ENCODE results near the gene TPM3.
"Not testable (repeated sequence)": the region's sequence is repeated elsewhere in the genome, so short reads cannot be mapped to it uniquely, and the experiment has no call there.

TPM3 gene

GRCh38 chr1:154191990-154192461 is at the start of gene TPM3:
TSS of gene TPM3 (minus strand) at chr1:154192100. CDS start at chr1:154192018, 82 bp downstream.
- DNase-seq (ENCODE audit: low read depth) = peak; percentile 6

- no peak for DNase-seq (ENCODE audit: low read depth)
These were observed 48.5 kb upstream of the TPM3 start for GRCh38 chr1:154240294-154240833.

- no peak for DNase-seq (ENCODE audit: low read depth)
These were observed 47.6 kb upstream of the TPM3 start for GRCh38 chr1:154239491-154239890.

GRCh38 chr1:154237880-154238506 is 46.1 kb upstream of the TPM3 start:
- DNase-seq (ENCODE audit: low read depth) = no peak

GRCh38 chr1:154237435-154237834 is 45.5 kb upstream of the TPM3 start:
- DNase-seq (ENCODE audit: low read depth) = no peak

- DNase-seq (ENCODE audit: low read depth) = no peak
These were observed 45.0 kb upstream of the TPM3 start for GRCh38 chr1:154236855-154237254.

- not testable (repeated sequence) for DNase-seq (ENCODE audit: low read depth)
These were observed 41.2 kb upstream of the TPM3 start for GRCh38 chr1:154233127-154233526.

- not testable (repeated sequence) for DNase-seq (ENCODE audit: low read depth)
These were observed 39.2 kb upstream of the TPM3 start for GRCh38 chr1:154231112-154231511.

GRCh38 chr1:154225370-154225769 is 33.5 kb upstream of the TPM3 start:
- no peak for DNase-seq (ENCODE audit: low read depth)

GRCh38 chr1:154223621-154224020 is 31.7 kb upstream of the TPM3 start:
- DNase-seq (ENCODE audit: low read depth) = no peak

- DNase-seq (ENCODE audit: low read depth) = no peak
These were observed 31.0 kb upstream of the TPM3 start for GRCh38 chr1:154222918-154223317.

- DNase-seq (ENCODE audit: low read depth) = no peak
These were observed 30.6 kb upstream of the TPM3 start for GRCh38 chr1:154222518-154222917.

GRCh38 chr1:154221278-154222001 is 29.5 kb upstream of the TPM3 start:
- peak; percentile 79 for DNase-seq (ENCODE audit: low read depth)

- DNase-seq (ENCODE audit: low read depth) = no peak
These were observed 29.0 kb upstream of the TPM3 start for GRCh38 chr1:154220970-154221277.

GRCh38 chr1:154220071-154220969 is 28.4 kb upstream of the TPM3 start, which contains the start of gene UBAP2L:
TSS of gene UBAP2L (plus strand) at chr1:154220955. CDS start at chr1:154225124, 4,169 bp downstream.
- DNase-seq (ENCODE audit: low read depth) = peak; percentile 100

- DNase-seq (ENCODE audit: low read depth) = peak; percentile 48
These were observed 27.6 kb upstream of the TPM3 start for GRCh38 chr1:154219541-154219940.

GRCh38 chr1:154218545-154218944 is 26.6 kb upstream of the TPM3 start:
- DNase-seq (ENCODE audit: low read depth) = no peak

- no peak for DNase-seq (ENCODE audit: low read depth)
These were observed 21.4 kb upstream of the TPM3 start for GRCh38 chr1:154213274-154213673.

- DNase-seq (ENCODE audit: low read depth) = no peak
These were observed 20.2 kb upstream of the TPM3 start for GRCh38 chr1:154212083-154212482.

GRCh38 chr1:154208677-154209388 is 16.9 kb upstream of the TPM3 start:
- no peak for DNase-seq (ENCODE audit: low read depth)

GRCh38 chr1:154207262-154207661 is 15.4 kb upstream of the TPM3 start:
- no peak for DNase-seq (ENCODE audit: low read depth)

GRCh38 chr1:154206196-154206595 is 14.3 kb upstream of the TPM3 start, which contains the start of gene CFAP141:
TSS of gene CFAP141 (minus strand) at chr1:154206333. CDS start at chr1:154206307, 26 bp downstream.
- no peak for DNase-seq (ENCODE audit: low read depth)
